HG02840 (cell line): ENCODE data around the gene SRRM3.
"Not testable (repeated sequence)": the region's sequence is repeated elsewhere in the genome, so short reads cannot be mapped to it uniquely, and the experiment has no call there.

ENCODE experiments used
- ATAC-seq: cut with Tn5 transposase; IDR thresholded peaks from one replicate; pipeline ENCODE4 v1.9.1; 2021; ENCODE audit warnings: mild to moderate bottlenecking, moderate library complexity, moderate number of reproducible peaks; ENCODE audit not compliant: unreplicated experiment, low FRiP score

SRRM3 gene, protein sequence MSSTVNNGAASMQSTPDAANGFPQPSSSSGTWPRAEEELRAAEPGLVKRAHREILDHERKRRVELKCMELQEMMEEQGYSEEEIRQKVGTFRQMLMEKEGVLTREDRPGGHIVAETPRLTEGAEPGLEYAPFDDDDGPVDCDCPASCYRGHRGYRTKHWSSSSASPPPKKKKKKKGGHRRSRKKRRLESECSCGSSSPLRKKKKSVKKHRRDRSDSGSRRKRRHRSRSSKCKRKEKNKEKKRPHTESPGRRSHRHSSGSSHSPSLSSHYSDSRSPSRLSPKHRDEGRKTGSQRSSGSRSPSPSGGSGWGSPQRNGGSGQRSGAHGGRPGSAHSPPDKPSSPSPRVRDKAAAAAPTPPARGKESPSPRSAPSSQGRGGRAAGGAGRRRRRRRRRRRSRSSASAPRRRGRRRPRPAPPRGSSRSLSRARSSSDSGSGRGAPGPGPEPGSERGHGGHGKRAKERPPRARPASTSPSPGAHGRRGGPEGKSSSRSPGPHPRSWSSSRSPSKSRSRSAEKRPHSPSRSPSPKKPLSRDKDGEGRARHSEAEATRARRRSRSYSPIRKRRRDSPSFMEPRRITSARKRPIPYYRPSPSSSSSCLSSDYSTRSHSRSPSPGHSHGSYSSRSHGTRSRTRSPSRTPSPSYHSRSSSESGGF

GRCh38 chr7:76201732-76202665 is at the start of gene SRRM3:
TSS of gene SRRM3 (plus strand) at chr7:76201896. CDS start at chr7:76235067, 33,171 bp downstream.
- no peak for ATAC-seq

GRCh38 chr7:76151932-76152331 is 49.8 kb upstream of the SRRM3 start:
- ATAC-seq = no peak

DNA sequence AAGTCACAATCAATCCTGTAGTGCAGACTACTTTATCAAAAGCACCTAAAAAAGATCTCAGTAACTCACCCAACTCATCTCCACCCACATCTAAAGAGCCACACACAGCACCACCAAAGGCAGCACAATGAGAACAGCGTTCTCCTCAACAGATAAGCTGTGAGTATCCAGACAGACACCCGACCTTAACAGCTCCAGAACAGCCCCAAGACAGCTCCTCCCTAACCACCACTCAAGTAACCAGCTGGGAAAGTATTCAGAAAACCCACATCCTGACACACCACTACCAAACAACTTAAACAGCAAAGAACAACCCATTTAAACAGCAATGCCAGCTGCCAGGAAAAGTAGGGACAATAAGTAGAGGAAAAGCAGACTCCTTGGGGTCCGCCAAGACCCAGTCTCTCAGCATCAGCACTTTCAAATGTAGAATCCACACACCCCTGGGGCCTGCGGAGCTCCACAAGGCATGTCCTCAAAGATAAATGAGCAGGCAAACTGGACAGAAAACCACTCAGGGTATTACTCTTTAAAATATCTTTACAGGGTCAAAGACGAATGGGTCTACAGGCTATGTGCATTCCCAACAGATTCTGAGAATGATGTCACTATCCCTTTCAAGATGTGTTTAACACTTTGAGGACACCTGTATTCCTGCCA is 48.0 kb upstream of the SRRM3 start:
- ATAC-seq = not testable (repeated sequence)

- no peak for ATAC-seq
Measured at GRCh38 chr7:76155938-76156337, 45.8 kb upstream of the SRRM3 start.

GRCh38 chr7:76156992-76157685 is 44.6 kb upstream of the SRRM3 start:
- not testable (repeated sequence) for ATAC-seq

DNA sequence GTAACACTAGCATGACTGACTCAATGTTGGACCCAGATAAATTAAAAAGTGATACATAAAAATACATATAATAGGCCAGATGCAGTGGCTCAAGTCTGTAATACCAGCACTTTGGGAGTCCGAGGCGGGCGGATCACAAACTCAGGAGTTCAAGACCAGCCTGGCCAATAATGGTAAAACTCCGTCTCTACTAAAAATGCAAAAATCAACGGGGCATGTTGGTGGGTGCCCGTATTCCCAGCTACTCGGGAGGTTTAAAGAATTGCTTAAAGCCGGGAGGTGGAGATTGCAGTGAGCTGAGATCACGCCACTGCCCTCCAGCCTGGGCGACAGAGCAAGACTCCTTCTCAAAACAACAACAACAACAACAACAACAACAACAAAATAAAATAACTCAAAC is 43.3 kb upstream of the SRRM3 start:
- not testable (repeated sequence) for ATAC-seq

GRCh38 chr7:76162416-76163170 is 39.1 kb upstream of the SRRM3 start:
- not testable (repeated sequence) for ATAC-seq

DNA sequence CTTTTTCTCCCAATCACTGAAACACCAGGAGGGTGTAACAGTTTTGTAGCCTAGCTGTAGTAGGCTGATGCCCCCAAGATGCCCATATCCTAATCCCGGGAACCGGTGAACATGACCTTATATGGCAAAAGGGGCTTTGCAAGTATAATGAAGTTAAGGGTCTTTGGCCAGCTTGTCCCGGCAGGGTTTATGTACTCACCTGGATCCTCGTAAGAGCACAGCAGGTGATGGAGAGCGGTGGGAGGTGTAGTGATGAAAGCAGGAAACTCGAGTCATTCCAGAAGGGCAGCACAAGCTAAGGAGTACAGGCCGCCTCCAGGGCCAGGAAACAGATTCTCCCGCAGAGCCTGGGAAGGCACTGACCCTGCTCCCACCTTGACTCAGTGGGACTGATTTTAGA is 37.9 kb upstream of the SRRM3 start:
- not testable (repeated sequence) for ATAC-seq

DNA sequence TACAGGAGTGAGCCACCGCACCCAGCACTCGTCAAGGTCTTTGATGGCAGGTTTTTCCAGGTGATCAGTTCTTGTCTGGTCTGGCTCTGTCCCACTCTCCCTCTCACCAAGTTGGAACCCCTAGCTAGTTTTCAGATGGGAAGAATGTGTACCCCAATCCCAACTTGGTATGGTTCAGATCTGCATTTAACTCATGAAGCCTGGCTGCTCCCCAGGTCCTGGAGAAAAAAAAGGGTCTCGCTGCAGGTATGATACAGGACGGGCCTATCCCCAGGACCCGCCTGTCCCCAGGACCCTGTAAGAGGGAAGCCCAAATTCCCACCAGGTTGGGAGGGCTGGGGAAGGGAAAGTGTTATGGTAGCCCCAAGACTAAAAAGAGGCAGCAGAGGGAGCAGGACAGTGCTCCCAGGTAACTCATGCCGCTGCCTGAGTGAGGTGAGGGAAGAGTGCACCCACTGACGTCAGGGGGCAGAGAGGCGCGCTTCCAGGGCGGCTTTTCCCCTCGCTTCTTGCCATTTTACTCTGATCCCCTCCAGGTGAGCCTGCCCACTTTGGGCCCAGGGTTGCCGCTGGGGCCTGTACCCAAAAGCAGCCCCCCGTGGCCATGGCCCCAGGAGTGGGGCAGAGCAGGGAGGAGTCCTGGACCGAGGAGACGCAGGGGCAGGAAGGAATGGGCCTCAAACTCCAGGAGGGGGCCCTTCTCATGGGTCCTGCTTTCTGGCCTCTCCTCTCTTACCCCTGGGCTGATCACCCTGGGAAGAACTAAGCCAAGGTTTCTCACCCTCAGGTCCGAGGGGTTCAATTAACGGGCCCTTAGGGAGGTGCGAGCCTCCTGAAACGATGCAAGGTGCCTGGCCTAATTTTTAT is 36.4 kb upstream of the SRRM3 start:
- ATAC-seq = no peak

GRCh38 chr7:76165973-76166403 is 35.7 kb upstream of the SRRM3 start:
- ATAC-seq = no peak

DNA sequence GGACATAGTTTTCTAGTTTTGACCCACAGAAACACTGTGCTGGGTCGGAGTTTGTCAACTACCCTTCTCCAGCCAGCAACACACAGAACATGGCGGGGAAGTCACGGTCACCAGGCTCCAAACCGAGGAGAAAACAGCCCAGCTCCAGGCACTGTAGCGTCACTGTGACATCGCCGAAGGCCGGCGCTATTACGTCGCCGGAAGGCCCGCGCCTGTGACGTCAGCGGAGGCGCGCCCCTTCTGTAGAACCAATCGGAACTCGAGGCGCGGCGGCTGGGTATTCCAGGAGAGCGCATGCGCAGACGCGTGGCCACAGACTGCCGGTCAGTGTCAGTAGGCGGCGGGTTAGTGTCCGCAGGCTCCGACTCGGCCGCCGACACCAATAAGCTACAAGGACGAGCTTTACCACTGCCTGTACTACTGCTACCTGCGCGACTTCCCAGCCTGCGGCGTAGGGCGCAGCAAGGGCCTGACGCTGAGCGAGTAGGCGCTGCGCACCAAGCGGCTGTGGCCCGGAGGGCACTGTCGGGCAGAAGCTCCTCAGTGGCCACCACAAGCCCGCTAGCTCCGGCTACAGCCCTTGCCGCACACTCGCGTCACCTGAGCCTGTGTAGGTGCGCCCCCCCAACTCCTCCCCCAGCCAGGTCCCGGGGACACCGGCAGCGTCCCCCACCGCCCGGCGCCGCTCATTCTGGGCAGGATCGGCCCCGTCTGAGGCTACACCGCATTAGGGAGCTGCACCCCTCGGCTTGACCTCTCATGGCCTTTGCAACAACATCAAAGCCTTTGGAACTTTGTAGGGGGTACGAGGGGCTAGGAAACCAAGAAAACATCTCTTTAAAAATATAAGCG is 35.1 kb upstream of the SRRM3 start:
- peak; percentile 80 for ATAC-seq

- ATAC-seq = no peak
Measured at GRCh38 chr7:76173566-76174205, 28.0 kb upstream of the SRRM3 start.

GRCh38 chr7:76176951-76177350 is 24.7 kb upstream of the SRRM3 start:
- ATAC-seq = not testable (repeated sequence)

DNA sequence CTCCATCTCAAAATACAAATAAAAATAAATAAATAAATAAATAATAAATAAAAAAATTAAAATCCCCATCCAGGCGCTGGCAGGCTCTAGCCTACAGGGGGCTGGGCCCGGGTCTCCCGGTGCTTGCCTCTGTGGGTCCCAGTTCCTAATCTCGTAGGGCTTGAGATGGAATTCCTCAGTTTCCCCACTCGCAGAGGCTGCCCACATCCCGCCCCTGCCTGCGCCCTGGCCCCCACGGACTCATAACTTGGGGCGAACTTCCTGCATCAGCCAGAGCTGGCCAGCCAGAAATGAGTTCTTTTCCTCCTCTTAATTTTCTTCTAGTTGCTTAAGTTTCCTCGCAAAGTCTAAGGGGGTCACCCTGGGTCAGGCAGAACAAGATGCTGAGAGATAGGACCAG is 22.0 kb upstream of the SRRM3 start:
- no peak for ATAC-seq

DNA sequence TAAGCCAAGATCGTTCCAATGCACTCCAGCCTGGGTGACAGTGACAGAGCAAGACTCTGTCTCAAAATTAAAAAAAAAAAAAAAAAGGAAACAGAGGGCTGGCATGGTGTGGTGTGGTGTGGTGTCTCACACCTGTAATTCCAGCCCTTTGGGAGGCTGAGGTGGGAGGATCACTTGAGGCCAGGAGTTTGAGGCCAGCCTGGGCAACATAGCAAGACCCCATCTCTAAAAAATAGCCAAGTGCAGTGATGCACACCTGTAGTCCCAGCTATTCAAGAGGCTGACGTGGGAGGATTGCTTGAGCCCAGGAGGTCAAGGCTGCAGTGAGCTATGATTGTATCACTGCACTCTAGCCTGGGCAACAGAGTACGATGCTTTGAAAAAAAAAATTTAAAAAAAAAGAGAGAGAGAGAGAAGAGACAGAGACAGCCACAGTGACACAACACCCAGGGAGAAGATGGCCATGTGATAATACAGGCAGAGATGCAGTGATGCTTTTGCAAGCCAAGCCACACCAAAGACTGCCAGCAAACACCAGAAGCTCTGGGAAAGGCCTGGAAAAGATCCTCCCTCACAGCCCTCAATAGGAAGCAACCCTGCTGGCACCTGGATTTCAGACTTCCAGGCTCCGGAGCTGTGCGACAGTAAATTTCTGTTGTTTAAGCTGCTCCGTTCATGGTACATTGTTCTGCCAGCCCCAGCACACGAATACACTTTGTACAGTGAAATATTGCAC is 19.3 kb upstream of the SRRM3 start:
- no peak for ATAC-seq
